Activated naive CD8-positive, alpha-beta T cell treated with anti-CD3 and anti-CD28 coated beads, Interleukin-2, amount 50 U/mL, for 24 hours (primary cell): ENCODE results near the gene KISS1R.

Experiments
- ATAC-seq: fragments of 150-1000 bp; cut with Tn5 transposase; one replicate; pipeline ENCODE4 v1.10.0; 2021
- DNase-seq: peaks from one replicate; pipeline ENCODE4 v3.0.0; 2021
- H3K27ac Mint-ChIP-seq: one replicate; pipeline ENCODE4 v1.8.0; 2021; ENCODE audit warnings: mild to moderate bottlenecking, mixed read lengths
- H3K27me3 Mint-ChIP-seq: one replicate; pipeline ENCODE4 v1.8.0; 2021; ENCODE audit warnings: mixed read lengths
- H3K36me3 Mint-ChIP-seq: one replicate; pipeline ENCODE4 v1.8.0; 2021; ENCODE audit warnings: low read depth, mixed read lengths
- H3K4me1 Mint-ChIP-seq: one replicate; pipeline ENCODE4 v1.8.0; 2021; ENCODE audit warnings: mixed read lengths
- H3K4me3 Mint-ChIP-seq: one replicate; pipeline ENCODE4 v1.8.0; 2021; ENCODE audit warnings: mild to moderate bottlenecking, moderate library complexity, mixed read lengths
- H3K9me3 Mint-ChIP-seq: one replicate; pipeline ENCODE4 v1.8.0; 2021; ENCODE audit warnings: mixed read lengths

The KISS1R gene

DNA sequence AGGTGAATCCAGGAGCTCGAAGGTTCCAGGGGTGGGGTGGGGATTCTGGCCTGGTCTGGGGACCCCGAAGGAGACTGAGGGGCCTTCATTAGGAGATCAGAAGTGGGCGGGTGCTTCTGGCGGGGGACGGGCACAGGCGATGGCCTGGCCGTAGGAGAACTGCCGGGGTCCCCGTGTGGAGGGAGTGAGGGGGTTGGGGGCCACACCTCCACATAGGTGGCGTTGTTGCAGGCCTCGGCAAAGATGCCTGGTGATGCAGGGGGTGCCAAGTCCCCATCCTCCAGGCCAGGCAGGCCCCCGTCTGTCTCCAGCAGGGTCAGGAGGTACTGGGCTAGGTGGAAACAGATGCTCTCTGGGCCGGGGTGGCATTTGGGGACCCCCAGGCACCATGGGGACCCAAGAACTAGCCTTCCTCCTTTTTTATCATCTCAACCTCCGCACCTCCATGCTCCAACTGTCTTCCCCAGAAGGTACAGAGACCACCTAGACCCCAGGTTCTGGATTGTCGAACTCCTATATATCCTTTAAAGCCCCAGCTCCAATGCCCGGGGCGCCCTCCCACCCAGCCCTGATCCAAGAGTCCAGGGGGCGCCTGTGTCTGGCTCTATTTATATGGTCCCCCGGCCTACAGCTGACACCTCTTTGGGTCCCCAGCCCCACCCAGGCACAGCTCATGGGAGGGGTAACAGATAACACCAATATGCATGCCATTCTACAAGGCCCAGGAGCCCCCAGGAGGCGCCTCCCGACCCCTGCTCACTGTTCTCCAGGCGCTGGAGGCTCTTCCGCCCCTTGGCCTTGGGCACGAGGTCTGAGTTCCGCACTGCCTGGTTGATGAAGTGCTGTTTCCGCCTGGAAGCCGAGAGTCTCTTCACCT lies 15.7 kb upstream of the KISS1R start:
- H3K36me3 Mint-ChIP-seq, result peaks cover under 1% of the 10 kb centered on the region
- ATAC-seq, result no peak
- no peaks in the 10 kb centered on the region for H3K9me3 Mint-ChIP-seq
- no peak overlapping the region for H3K27ac Mint-ChIP-seq
- H3K4me3 Mint-ChIP-seq, result no peak overlapping the region
- H3K27me3 Mint-ChIP-seq, result no peaks in the 10 kb centered on the region
- H3K4me1 Mint-ChIP-seq, result peaks cover 20% of the 10 kb centered on the region
- DNase-seq, result no peak

- peaks cover 1% of the 10 kb centered on the region for H3K36me3 Mint-ChIP-seq
- no peak overlapping the region for H3K27ac Mint-ChIP-seq
- H3K9me3 Mint-ChIP-seq, result no peaks in the 10 kb centered on the region
- ATAC-seq, result no peak
- no peaks in the 10 kb centered on the region for H3K27me3 Mint-ChIP-seq
- H3K4me3 Mint-ChIP-seq, result no peak overlapping the region
- DNase-seq, result no peak
- H3K4me1 Mint-ChIP-seq, result peaks cover 26% of the 10 kb centered on the region
Measured at GRCh38 chr19:902093-902370, 15.1 kb upstream of the KISS1R start.

DNA sequence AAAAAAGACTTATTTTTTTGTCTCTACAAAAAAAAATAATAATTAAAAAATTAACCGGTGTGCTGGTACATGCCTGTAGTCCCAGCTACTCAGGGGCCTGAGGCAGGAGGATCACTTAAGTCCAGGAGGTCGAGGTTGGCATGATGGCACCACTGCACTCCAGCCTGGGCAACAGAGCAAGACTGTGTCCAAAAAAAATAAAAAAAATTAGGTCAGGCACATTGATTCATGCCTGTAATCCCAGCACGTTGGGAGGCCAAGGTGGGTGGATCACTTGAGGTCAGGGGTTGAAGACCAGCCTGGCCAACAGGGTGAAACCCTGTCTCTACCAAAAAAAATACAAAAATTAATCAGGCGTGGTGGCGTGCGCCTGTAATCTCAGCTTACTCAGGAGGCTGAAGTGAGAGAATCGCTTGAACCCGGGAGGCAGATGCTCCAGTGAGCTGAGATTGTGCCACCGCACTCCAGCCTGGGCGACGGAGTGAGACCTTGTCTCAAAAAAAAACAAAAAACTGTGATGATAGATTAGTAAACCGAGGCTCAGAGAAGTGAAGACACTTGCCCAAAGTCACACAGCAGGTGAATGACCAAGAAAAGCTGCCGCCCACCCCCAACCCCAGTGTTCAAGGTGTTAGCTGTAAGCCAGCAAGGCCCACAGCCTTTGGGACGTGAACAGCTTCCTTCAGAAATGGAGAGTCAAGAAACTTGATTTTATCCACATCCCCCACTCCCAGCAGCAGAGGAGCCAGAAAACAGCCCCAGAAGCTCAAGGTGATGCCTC lies 14.5 kb upstream of the KISS1R start:
- Mint-ChIP-seq H3K27ac (peak overlapping the region; percentile 70), H3K27me3 (no peaks in the 10 kb centered on the region), H3K4me1 (peaks cover 32% of the 10 kb centered on the region), H3K4me3 (no peak overlapping the region), H3K36me3 (peaks cover 1% of the 10 kb centered on the region), H3K9me3 (no peaks in the 10 kb centered on the region)
- ATAC-seq (no peak), DNase-seq (no peak)

GRCh38 chr19:903266-903797 lies 13.8 kb upstream of the KISS1R start:
- Mint-ChIP-seq H3K36me3 (peaks cover 1% of the 10 kb centered on the region), H3K27me3 (no peaks in the 10 kb centered on the region), H3K9me3 (no peaks in the 10 kb centered on the region), H3K4me3 (no peak overlapping the region), H3K4me1 (peaks cover 39% of the 10 kb centered on the region), H3K27ac (no peak overlapping the region)
- no peak for ATAC-seq
- DNase-seq, result no peak

DNA sequence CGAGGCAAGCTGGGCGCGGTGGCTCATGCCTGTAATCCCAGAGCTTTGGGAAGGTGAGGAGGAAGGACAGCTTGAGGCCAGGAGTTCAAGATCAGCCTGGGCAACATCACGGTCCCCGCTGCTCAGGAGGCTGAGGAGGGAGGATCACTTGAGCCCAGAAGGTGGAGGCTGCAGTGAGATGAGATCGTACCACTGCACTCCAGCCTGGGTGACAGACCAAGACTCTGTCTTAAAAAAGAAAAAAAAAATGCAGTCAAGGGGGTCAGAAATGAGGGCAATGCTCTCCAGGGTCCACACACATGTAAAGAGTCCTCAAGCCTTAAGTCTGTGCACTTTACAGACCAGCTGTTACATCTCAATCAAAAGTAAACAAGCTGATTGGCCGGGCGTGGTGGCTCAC lies 12.6 kb upstream of the KISS1R start:
- no peak for ATAC-seq
- H3K4me3 Mint-ChIP-seq, result no peak overlapping the region
- peaks cover 51% of the 10 kb centered on the region for H3K4me1 Mint-ChIP-seq

GRCh38 chr19:906480-906879 lies 10.7 kb upstream of the KISS1R start:
- H3K36me3 Mint-ChIP-seq, result peaks cover 3% of the 10 kb centered on the region

More for the DNA sequence above, 12.6 kb upstream of the KISS1R start:
- Mint-ChIP-seq H3K9me3 (no peaks in the 10 kb centered on the region), H3K27ac (no peak overlapping the region), H3K36me3 (peaks cover 1% of the 10 kb centered on the region), H3K27me3 (no peaks in the 10 kb centered on the region)
- DNase-seq, result no peak

DNA sequence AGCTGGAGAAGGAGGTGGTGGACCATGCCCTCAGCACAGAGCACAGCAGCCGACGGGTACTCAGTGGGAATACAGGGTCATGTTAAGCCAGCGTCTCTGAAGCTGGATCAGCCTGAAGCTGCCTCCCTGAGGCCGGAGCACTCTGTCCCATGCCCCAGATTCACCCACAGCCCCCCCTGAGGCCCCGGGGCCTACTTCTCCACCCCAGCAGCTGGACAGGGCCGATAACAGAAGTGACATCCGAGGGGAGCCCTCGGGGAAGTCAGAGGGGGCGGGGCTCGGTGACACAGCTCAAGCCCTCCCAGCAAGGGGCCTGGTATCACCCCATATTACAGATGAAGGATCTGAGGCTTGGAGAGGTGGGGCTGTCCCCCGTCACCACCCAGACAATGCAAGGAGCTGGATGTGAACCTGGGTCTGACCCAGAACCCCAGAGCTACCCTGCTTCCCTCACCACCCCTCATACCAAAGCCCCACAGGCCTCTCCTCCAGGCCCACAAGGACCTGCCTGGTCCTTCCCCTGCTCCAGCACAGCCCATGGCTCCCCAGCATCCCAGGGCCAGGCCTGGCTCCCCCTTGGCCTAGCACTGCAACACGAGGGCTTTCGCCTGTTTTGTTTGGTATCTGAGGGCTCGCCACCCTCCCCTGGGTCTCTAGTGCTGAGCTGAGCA lies 9.8 kb upstream of the KISS1R start:
- DNase-seq, result peak; percentile 66
- Mint-ChIP-seq H3K4me1 (peaks cover 64% of the 10 kb centered on the region), H3K9me3 (no peaks in the 10 kb centered on the region), H3K27ac (peak overlapping the region; percentile 73), H3K4me3 (no peak overlapping the region), H3K27me3 (no peaks in the 10 kb centered on the region), H3K36me3 (peaks cover 3% of the 10 kb centered on the region)
- peak; percentile 57 for ATAC-seq

More at GRCh38 chr19:906480-906879, 10.7 kb upstream of the KISS1R start:
- DNase-seq (no peak), ATAC-seq (no peak)
- peaks cover 64% of the 10 kb centered on the region for H3K4me1 Mint-ChIP-seq
- no peaks in the 10 kb centered on the region for H3K27me3 Mint-ChIP-seq
- no peak overlapping the region for H3K4me3 Mint-ChIP-seq
- no peaks in the 10 kb centered on the region for H3K9me3 Mint-ChIP-seq
- peak overlapping the region; percentile 46 for H3K27ac Mint-ChIP-seq

GRCh38 chr19:911197-912033 lies 5.7 kb upstream of the KISS1R start:
- H3K27ac Mint-ChIP-seq, result peak overlapping the region; percentile 84
- H3K36me3 Mint-ChIP-seq, result peaks cover 3% of the 10 kb centered on the region
- H3K4me3 Mint-ChIP-seq, result peak overlapping the region; percentile 73
- no peaks in the 10 kb centered on the region for H3K9me3 Mint-ChIP-seq
- DNase-seq, result no peak
- ATAC-seq, result no peak
- peaks cover 48% of the 10 kb centered on the region for H3K4me1 Mint-ChIP-seq
- peaks cover 3% of the 10 kb centered on the region for H3K27me3 Mint-ChIP-seq

DNA sequence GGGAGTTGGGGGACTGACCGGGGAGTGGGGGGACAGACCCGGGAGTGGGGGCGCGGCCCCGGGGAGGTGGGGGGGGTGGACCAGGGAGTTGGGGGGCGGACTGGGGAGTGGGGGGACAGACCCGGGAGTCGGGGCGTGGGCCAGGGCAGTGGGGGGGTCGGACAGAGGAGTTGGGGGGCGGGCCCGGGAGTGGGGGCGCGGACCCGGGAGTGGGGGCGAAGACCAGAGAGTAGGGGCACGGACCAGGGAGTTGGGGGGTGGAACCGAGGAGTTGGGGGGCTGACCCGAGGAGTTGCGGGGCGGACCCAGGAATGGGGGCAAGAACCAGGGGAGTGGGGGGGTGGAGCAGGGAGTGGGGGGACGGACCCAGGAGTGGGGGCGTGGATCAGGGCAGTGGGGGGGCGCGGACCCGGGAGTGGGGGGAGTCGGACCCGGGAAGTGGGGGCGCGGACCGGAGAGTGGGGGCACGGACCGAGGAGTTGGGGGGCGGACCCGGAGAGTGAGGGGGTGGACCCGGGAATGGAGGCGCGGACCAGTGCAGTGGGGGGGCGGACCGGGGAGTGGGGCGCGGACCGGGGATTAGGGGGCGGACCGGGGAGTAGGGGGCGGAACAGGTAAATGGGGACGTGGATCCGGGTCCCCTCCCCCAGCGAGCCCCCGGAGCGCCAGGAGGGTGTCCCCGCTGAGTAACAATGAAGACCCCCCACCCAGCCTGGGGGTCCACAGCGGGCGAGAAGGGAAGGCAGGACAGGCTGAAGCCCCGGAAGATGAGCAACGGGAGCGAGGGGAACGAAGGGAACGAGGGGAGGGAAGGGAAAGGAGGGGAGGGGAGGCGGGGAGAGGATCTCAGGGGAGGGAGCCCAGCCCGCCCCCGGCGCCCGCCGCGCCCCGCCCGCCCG lies 4.7 kb upstream of the KISS1R start:
- Mint-ChIP-seq H3K4me1 (peaks cover 38% of the 10 kb centered on the region), H3K9me3 (no peaks in the 10 kb centered on the region), H3K4me3 (peak overlapping the region; percentile 75), H3K27me3 (peaks cover 3% of the 10 kb centered on the region), H3K36me3 (peaks cover 2% of the 10 kb centered on the region), H3K27ac (no peak overlapping the region)
- DNase-seq, result no peak
- no peak for ATAC-seq

- H3K27me3 Mint-ChIP-seq, result peaks cover 5% of the 10 kb centered on the region
- H3K4me3 Mint-ChIP-seq, result peak within 1 kb of the TSS; percentile 83
- ATAC-seq (peak; percentile 73), DNase-seq (peak; percentile 90)
- H3K4me1 Mint-ChIP-seq, result peaks cover 32% of the 10 kb centered on the region
- H3K36me3 Mint-ChIP-seq, result peaks cover 2% of the 10 kb centered on the region
- H3K9me3 Mint-ChIP-seq, result no peaks in the 10 kb centered on the region
- H3K27ac Mint-ChIP-seq, result peak within 1 kb of the TSS; percentile 86
Measured at GRCh38 chr19:913080-913748, 3.9 kb upstream of the KISS1R start, which contains the start of gene R3HDM4. Gene R3HDM4 (minus strand): TSS chr19:913219. CDS start chr19:913157, 62 bp downstream.

GRCh38 chr19:916645-917322 lies 349 bp upstream of the KISS1R start:
- Mint-ChIP-seq H3K9me3 (no peaks in the 10 kb centered on the region), H3K4me3 (no peak overlapping the region)
- no peak for ATAC-seq

GRCh38 chr19:918152-918437 lies 962 bp downstream of the KISS1R start:
- Mint-ChIP-seq H3K4me3 (peak overlapping the region; percentile 64), H3K36me3 (no peaks in the 10 kb centered on the region), H3K27me3 (peaks cover 9% of the 10 kb centered on the region), H3K4me1 (peaks cover 21% of the 10 kb centered on the region), H3K27ac (no peak overlapping the region), H3K9me3 (no peaks in the 10 kb centered on the region)
- ATAC-seq (no peak), DNase-seq (no peak)

More at GRCh38 chr19:916645-917322, 349 bp upstream of the KISS1R start:
- H3K27me3 Mint-ChIP-seq, result peaks cover 9% of the 10 kb centered on the region
- no peak overlapping the region for H3K27ac Mint-ChIP-seq
- no peak for DNase-seq
- H3K36me3 Mint-ChIP-seq, result no peaks in the 10 kb centered on the region
- H3K4me1 Mint-ChIP-seq, result peaks cover 19% of the 10 kb centered on the region
